H9 (cell line): ENCODE data around the gene NUDT4. TPM values are rescaled to one million over a fixed set of nuclear protein-coding genes. Genes with fewer than 3 reads are reported as not detected.

Source experiments
- DNase-seq: peaks from one replicate; pipeline ENCODE4 v3.0.0-alpha.2; 2017
- H2AFZ ChIP-seq: one replicate; pipeline ENCODE4 v1.6.1; 2013; ENCODE audit warnings: mild to moderate bottlenecking, low read length, control low read depth, moderate library complexity
- H2AK5ac ChIP-seq: 2 replicates; pipeline ENCODE4 v1.6.1; 2013; ENCODE audit warnings: low read length, control low read depth, mixed read lengths; ENCODE audit not compliant: insufficient read length
- H2BK120ac ChIP-seq: one replicate; pipeline ENCODE4 v1.6.1; 2013; ENCODE audit warnings: low read depth, mild to moderate bottlenecking, low read length, control low read depth, inconsistent platforms; ENCODE audit not compliant: poor library complexity, severe bottlenecking
- H2BK12ac ChIP-seq: 2 replicates; pipeline ENCODE4 v1.6.1; 2013; ENCODE audit warnings: low read length, control low read depth, mixed read lengths, low read depth; ENCODE audit not compliant: insufficient read length
- H2BK15ac ChIP-seq: 2 replicates; pipeline ENCODE4 v1.6.1; 2013; ENCODE audit warnings: low read depth, low read length, control low read depth
- H2BK20ac ChIP-seq: one replicate; pipeline ENCODE4 v1.6.1; 2013; ENCODE audit warnings: low read depth, mild to moderate bottlenecking, low read length, control low read depth, inconsistent platforms; ENCODE audit not compliant: poor library complexity, severe bottlenecking
- H2BK5ac ChIP-seq: 2 replicates; pipeline ENCODE4 v1.6.1; 2013; ENCODE audit warnings: low read length, control low read depth, mixed read lengths; ENCODE audit not compliant: insufficient read length
- H3K14ac ChIP-seq: 2 replicates; pipeline ENCODE4 v1.6.1; 2013; ENCODE audit warnings: low read length, control low read depth; ENCODE audit not compliant: insufficient read depth
- H3K18ac ChIP-seq: 2 replicates; pipeline ENCODE4 v1.6.1; 2013; ENCODE audit warnings: low read depth, mild to moderate bottlenecking, mixed read lengths, low read length, control low read depth; ENCODE audit not compliant: insufficient read length
- H3K23ac ChIP-seq: 2 replicates; pipeline ENCODE4 v1.6.1; 2013; ENCODE audit warnings: low read length, control low read depth, mixed read lengths, low read depth; ENCODE audit not compliant: insufficient read length
- H3K23me2 ChIP-seq: 2 replicates; pipeline ENCODE4 v1.6.1; 2013; ENCODE audit warnings: low read depth, mild to moderate bottlenecking, mixed read lengths, low read length, control low read depth; ENCODE audit not compliant: insufficient read length, poor library complexity, severe bottlenecking
- H3K27ac ChIP-seq: 2 replicates; pipeline ENCODE4 v1.5.1; 2013; ENCODE audit warnings: low read length, control low read depth, mixed read lengths, low read depth; ENCODE audit not compliant: insufficient read length
- H3K27me3 ChIP-seq: 2 replicates; pipeline ENCODE4 v1.6.1; 2013; ENCODE audit warnings: low read length, control low read depth, inconsistent platforms; ENCODE audit not compliant: insufficient read depth
- H3K4ac ChIP-seq: 2 replicates; pipeline ENCODE4 v1.6.1; 2013; ENCODE audit warnings: low read depth, mild to moderate bottlenecking, control low read depth, inconsistent platforms, low read length, moderate library complexity
- H3K4me1 ChIP-seq: 2 replicates; pipeline ENCODE4 v1.6.1; 2013; ENCODE audit warnings: low read length, control low read depth, inconsistent platforms; ENCODE audit not compliant: insufficient read depth
- H3K4me2 ChIP-seq: 2 replicates; pipeline ENCODE4 v1.6.1; 2013; ENCODE audit warnings: low read length, control low read depth, mixed read lengths; ENCODE audit not compliant: insufficient read length, insufficient read depth
- H3K56ac ChIP-seq: 2 replicates; pipeline ENCODE4 v1.6.1; 2013; ENCODE audit warnings: low read depth, mild to moderate bottlenecking, mixed read lengths, low read length, control low read depth; ENCODE audit not compliant: insufficient read length
- H3K79me1 ChIP-seq: 2 replicates; pipeline ENCODE4 v1.6.1; 2013; ENCODE audit warnings: low read depth, mild to moderate bottlenecking, moderate library complexity, low read length, control low read depth, inconsistent platforms; ENCODE audit not compliant: insufficient read depth, poor library complexity, severe bottlenecking
- H3K79me2 ChIP-seq: 2 replicates; pipeline ENCODE4 v1.6.1; 2013; ENCODE audit warnings: low read length, control low read depth, inconsistent platforms; ENCODE audit not compliant: insufficient read depth
- H3K9ac ChIP-seq: 2 replicates; pipeline ENCODE4 v1.6.1; 2013; ENCODE audit warnings: low read length, control low read depth, mixed read lengths; ENCODE audit not compliant: insufficient read length; ENCODE audit errors: extremely low read depth
- H3K9me3 ChIP-seq: one replicate; pipeline ENCODE4 v1.6.1; 2013; ENCODE audit warnings: low read depth, low read length, inconsistent platforms; ENCODE audit not compliant: control insufficient read depth
- H3T11ph ChIP-seq: one replicate; pipeline ENCODE4 v1.6.1; 2013; ENCODE audit warnings: mild to moderate bottlenecking, low read length, control low read depth, inconsistent platforms
- H4K20me1 ChIP-seq: one replicate; pipeline ENCODE4 v1.6.1; 2013; ENCODE audit not compliant: control insufficient read depth, insufficient read length, insufficient read depth
- H4K5ac ChIP-seq: 2 replicates; pipeline ENCODE4 v1.6.1; 2013; ENCODE audit warnings: low read depth, mild to moderate bottlenecking, mixed read lengths, low read length, control low read depth; ENCODE audit not compliant: insufficient read length
- H4K8ac ChIP-seq: replicated peaks from 2 replicates; pipeline ENCODE4 v1.6.1; 2013; ENCODE audit warnings: low read length, control low read depth, mixed read lengths, low read depth; ENCODE audit not compliant: insufficient read length
- H4K91ac ChIP-seq: 2 replicates; pipeline ENCODE4 v1.6.1; 2013; ENCODE audit warnings: low read depth, mild to moderate bottlenecking, moderate library complexity, mixed read lengths, low read length, control low read depth; ENCODE audit not compliant: insufficient read length
- H3K27ac Mint-ChIP-seq, 3 experiments: 2 replicates in 2 of 3; 3 replicates in 1 of 3; pipeline ENCODE4 v1.8.0; 2020 to 2021; ENCODE audit warnings: mixed read lengths in 3 of 3, mild to moderate bottlenecking in 1 of 3, moderate library complexity in 1 of 3
- H3K27me3 Mint-ChIP-seq: 2 replicates; pipeline ENCODE4 v1.8.0; 2021; ENCODE audit warnings: low read depth, mild to moderate bottlenecking, moderate library complexity, mixed read lengths
- H3K36me3 Mint-ChIP-seq, 3 experiments: 2 replicates in 2 of 3; 3 replicates in 1 of 3; pipeline ENCODE4 v1.8.0; 2020 to 2021; ENCODE audit warnings: low read depth in 3 of 3, mixed read lengths in 3 of 3; ENCODE audit not compliant: insufficient read depth in 1 of 3
- H3K4me1 Mint-ChIP-seq, 2 experiments: 2 replicates each; pipeline ENCODE4 v1.8.0; 2020; ENCODE audit warnings: mixed read lengths in 2 of 2
- H3K4me3 Mint-ChIP-seq, 2 experiments: 2 replicates in 1 of 2; 3 replicates in 1 of 2; pipeline ENCODE4 v1.8.0; 2020 to 2021; ENCODE audit warnings: mild to moderate bottlenecking in 2 of 2, mixed read lengths in 2 of 2, moderate library complexity in 1 of 2
- H3K9me3 Mint-ChIP-seq, 2 experiments: 2 replicates in 1 of 2; 3 replicates in 1 of 2; pipeline ENCODE4 v1.8.0; 2020; ENCODE audit warnings: mild to moderate bottlenecking in 2 of 2, mixed read lengths in 2 of 2, moderate library complexity in 1 of 2
- CTCF ChIP-seq: fragments of 200-600 bp; sonication (generic); conservative IDR thresholded peaks from 3 replicates; pipeline ENCODE4 v1.8.0; 2021; ENCODE audit warnings: antibody characterized with exemption, mild to moderate bottlenecking
- WGBS: extraction: QIAGEN DNeasy Blood & Tissue Kit; methylation state at CpG from one replicate; pipeline ENCODE4 v1.1.7; 2013; ENCODE audit warnings: missing lambda C conversion rate, low lambda C conversion rate, mixed read lengths; ENCODE audit not compliant: insufficient read length; ENCODE audit errors: extremely low coverage; 5-methylcytosine and 5-hydroxymethylcytosine counted together
- total RNA-seq: library from RNA; stranded (reverse); gene quantifications from 2 replicates; pipeline ENCODE4 v1.2.1, GENCODE V29; 2021

The NUDT4 gene
- total RNA-seq, 1 experiment from 2014 or later: 40.6 TPM

GRCh38 chr12:93407054-93407962, 29.6 kb downstream of the NUDT4 start:
- Histone ChIP-seq H3K27me3 (no peaks in the 10 kb centered on the region), H4K8ac (no peak overlapping the region), H2BK5ac (no peak overlapping the region), H2BK12ac (no peak overlapping the region), H4K5ac (no peak overlapping the region), H3T11ph (no peak overlapping the region), H3K56ac (no peak overlapping the region), H2BK20ac (no peak overlapping the region), H3K23ac (no peak overlapping the region), H3K9ac (no peak overlapping the region), H3K79me1 (peaks cover 8% of the 10 kb centered on the region), H2BK120ac (no peak overlapping the region), H3K4me2 (no peak overlapping the region), H3K14ac (no peak overlapping the region), H2AFZ (no peak overlapping the region), H3K27ac (no peak overlapping the region), H2AK5ac (no peak overlapping the region), H4K91ac (no peak overlapping the region), H3K79me2 (peaks cover 3% of the 10 kb centered on the region; the same call in 1 of the 2 replicates), H3K23me2 (no peaks in the 10 kb centered on the region), H2BK15ac (no peak overlapping the region), H3K9me3 (no peaks in the 10 kb centered on the region), H4K20me1 (no peaks in the 10 kb centered on the region), H3K4ac (no peak overlapping the region), H3K4me1 (no peaks in the 10 kb centered on the region), H3K18ac (no peak overlapping the region)
- H3K4me1 Mint-ChIP-seq: peaks cover 9 to 10% of the 10 kb centered on the region in 2 experiments; a peak in 3 of 4 replicates
- H3K9me3 Mint-ChIP-seq: no peaks in the 10 kb centered on the region
- no peaks in the 10 kb centered on the region for H3K27me3 Mint-ChIP-seq
- no peak for TF ChIP-seq CTCF
- DNase-seq: no peak
- WGBS: no CpG with 5 or more reads among the region's 6 CpGs
- H3K4me3 Mint-ChIP-seq: no peak overlapping the region
- H3K27ac Mint-ChIP-seq: peak overlapping the region; percentile 53 to 82 (median 58); a peak in 5 of 7 replicates
- H3K36me3 Mint-ChIP-seq: peaks cover 12 to 49% (median 35%) of the 10 kb centered on the region in 3 experiments; a peak in 6 of 7 replicates
